CD4-positive, alpha-beta T cell (primary cell): Measurements from ENCODE around the gene TANC2. TPM values are rescaled to one million over a fixed set of nuclear protein-coding genes. Genes with fewer than 3 reads are reported as not detected.

ENCODE experiments used
- ATAC-seq: fragments of 200-7000 bp; cut with Tn5 transposase; one replicate; pipeline ENCODE4 v1.10.0; 2022; ENCODE audit warnings: mild to moderate bottlenecking; ENCODE audit not compliant: poor library complexity
- CTCF ChIA-PET: fragments of 350-600 bp; sonication (Branson Sonifier 250); formaldehyde crosslinking; loops from one replicate; lab custom pipeline; 2021; ENCODE audit warnings: antibody characterized with exemption, inconsistent platforms; lab: Charles Lee
- POLR2A ChIA-PET: fragments of 350-600 bp; sonication (Branson Sonifier 250); formaldehyde crosslinking; loops from one replicate; lab custom pipeline; 2021; ENCODE audit warnings: antibody characterized with exemption, inconsistent platforms; lab: Charles Lee
- DNase-seq, 14 experiments: peaks; one replicate each; pipeline ENCODE4 v3.0.0-alpha.2; 2013 to 2020; ENCODE audit warnings: mixed read lengths in 2 of 14
- H3K27ac ChIP-seq, 2 donors: one replicate each; pipeline versions ENCODE4 v1.5.1 to v1.7.0; 2013; ENCODE audit warnings: low read length in 2 of 2, low read depth in 1 of 2, mild to moderate bottlenecking in 1 of 2
- H3K27me3 ChIP-seq, 2 experiments: 1 replicate in 1 of 2; 2 replicates in 1 of 2; pipeline versions ENCODE4 v1.6.1 to v1.7.0; 2013; ENCODE audit warnings: low read length in 2 of 2, control low read depth in 1 of 2, mild to moderate bottlenecking in 1 of 2, moderate library complexity in 1 of 2; ENCODE audit not compliant: insufficient read depth in 2 of 2, control insufficient read depth in 1 of 2
- H3K36me3 ChIP-seq: one replicate; pipeline ENCODE4 v1.6.1; 2013; ENCODE audit warnings: low read length, control low read depth; ENCODE audit not compliant: insufficient read depth
- H3K4me1 ChIP-seq: one replicate; pipeline ENCODE4 v1.6.1; 2013; ENCODE audit warnings: low read length, control low read depth; ENCODE audit not compliant: insufficient read depth
- H3K4me3 ChIP-seq: one replicate; pipeline ENCODE4 v1.5.1; 2013; ENCODE audit warnings: mild to moderate bottlenecking, low read length, moderate library complexity
- H3K9me3 ChIP-seq, 2 experiments: 1 replicate in 1 of 2; 2 replicates in 1 of 2; pipeline versions ENCODE4 v1.6.1 to v1.7.0; 2013; ENCODE audit warnings: low read length in 2 of 2, mild to moderate bottlenecking in 2 of 2, control low read depth in 1 of 2, moderate library complexity in 1 of 2; ENCODE audit not compliant: control insufficient read depth in 1 of 2, insufficient read depth in 1 of 2
- H3K27ac Mint-ChIP-seq: one replicate; pipeline ENCODE4 v1.8.0; 2020; ENCODE audit warnings: mixed read lengths
- H3K27me3 Mint-ChIP-seq: one replicate; pipeline ENCODE4 v1.8.0; 2021; ENCODE audit warnings: mixed read lengths
- H3K36me3 Mint-ChIP-seq: one replicate; pipeline ENCODE4 v1.8.0; 2021; ENCODE audit warnings: low read depth, mixed read lengths
- H3K4me1 Mint-ChIP-seq: one replicate; pipeline ENCODE4 v1.8.0; 2021; ENCODE audit warnings: low read depth, mixed read lengths
- H3K4me3 Mint-ChIP-seq: one replicate; pipeline ENCODE4 v1.8.0; 2020; ENCODE audit warnings: mild to moderate bottlenecking, mixed read lengths
- H3K9me3 Mint-ChIP-seq: one replicate; pipeline ENCODE4 v1.8.0; 2020; ENCODE audit warnings: mixed read lengths
- CTCF ChIP-seq: fragments of 200-600 bp; IDR thresholded peaks from one replicate; pipeline ENCODE4 v1.8.0; 2022; ENCODE audit warnings: antibody characterized with exemption, mild to moderate bottlenecking
- intact Hi-C, 2 experiments: fragments of 100-400 bp; cut with DNase I in 1 of 2; cut with micrococcal nuclease in 1 of 2; formaldehyde crosslinking; loops; one replicate each; pipeline versions ENCODE4 v1.15.1 to v1.9.0; 2023 to 2025; cut with DNase I, micrococcal nuclease
- total RNA-seq, 174 experiments: library from RNA in 2 of 174; stranded (reverse) in 2 of 174; gene quantifications; one replicate each; pipeline ENCODE4 v1.2.3 and lab custom pipeline; 2021 to 2026

Gene TANC2
- total RNA-seq, 2 experiments from 2014 or later, result 29.1 to 33.7 TPM

GRCh38 chr17:62925267-62925836 is 40.7 kb upstream of the TANC2 start:
- intact Hi-C loops, result no loop called here
- ATAC-seq, result no peak
- H3K4me3 ChIP-seq, result no peak overlapping the region
- H3K9me3 ChIP-seq, result no peaks in the 10 kb centered on the region
- no peak overlapping the region for H3K4me3 Mint-ChIP-seq
- no peaks in the 10 kb centered on the region for H3K9me3 Mint-ChIP-seq
- H3K4me1 ChIP-seq, result no peaks in the 10 kb centered on the region
- no peak overlapping the region for H3K27ac Mint-ChIP-seq
- peaks cover 3 to 9% of the 10 kb centered on the region in 2 experiments for H3K27me3 ChIP-seq
- CTCF ChIA-PET, result no interaction called here
- no peaks in the 10 kb centered on the region for H3K4me1 Mint-ChIP-seq
- H3K36me3 ChIP-seq, result no peaks in the 10 kb centered on the region
- H3K36me3 Mint-ChIP-seq, result no peaks in the 10 kb centered on the region
- TF ChIP-seq CTCF, result no peak
- no peak overlapping the region for H3K27ac ChIP-seq
- POLR2A ChIA-PET, result no interaction called here
- peaks cover 8% of the 10 kb centered on the region for H3K27me3 Mint-ChIP-seq
- no peak for DNase-seq

DNA sequence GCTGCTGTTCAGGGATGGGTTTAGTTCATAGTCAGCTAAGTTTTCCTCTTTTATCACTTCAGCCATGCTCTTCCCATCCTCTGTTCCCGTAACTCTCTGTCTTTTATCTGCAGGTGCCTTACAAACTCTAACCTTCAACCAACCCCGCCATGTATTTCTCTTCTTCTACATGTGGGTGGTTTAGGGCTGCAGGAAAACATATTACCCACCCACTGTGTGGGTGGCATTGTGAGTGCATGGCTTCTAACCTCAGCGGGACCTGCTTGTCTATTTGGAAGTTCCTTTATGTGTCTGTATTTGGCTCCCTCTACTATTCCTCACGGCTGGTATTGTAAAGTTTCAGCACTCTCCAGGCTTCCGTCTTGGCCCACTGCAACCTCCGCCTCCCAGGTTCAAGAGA is 39.0 kb upstream of the TANC2 start:
- TF ChIP-seq CTCF, result no peak

GRCh38 chr17:62929320-62929719 is 36.7 kb upstream of the TANC2 start:
- DNase-seq, result no peak
- ChIA-PET CTCF (no interaction called here), POLR2A (no interaction called here)
- Mint-ChIP-seq H3K36me3 (no peaks in the 10 kb centered on the region), H3K27me3 (peaks cover 33% of the 10 kb centered on the region), H3K27ac (no peak overlapping the region), H3K9me3 (no peaks in the 10 kb centered on the region), H3K4me1 (no peaks in the 10 kb centered on the region), H3K4me3 (no peak overlapping the region)
- no peak overlapping the region for H3K4me3 ChIP-seq
- peaks cover 6 to 13% of the 10 kb centered on the region in 2 experiments for H3K27me3 ChIP-seq
- no peaks in the 10 kb centered on the region for H3K36me3 ChIP-seq
- intact Hi-C loops, result no loop called here
- TF ChIP-seq CTCF, result no peak
- H3K4me1 ChIP-seq, result no peaks in the 10 kb centered on the region
- no peak for ATAC-seq
- no peak overlapping the region for H3K27ac ChIP-seq
- H3K9me3 ChIP-seq, result no peaks in the 10 kb centered on the region

More for the DNA sequence above, 39.0 kb upstream of the TANC2 start:
- no peak for DNase-seq
- ATAC-seq, result no peak
- Mint-ChIP-seq H3K27me3 (peaks cover 12% of the 10 kb centered on the region), H3K4me3 (no peak overlapping the region), H3K36me3 (no peaks in the 10 kb centered on the region), H3K9me3 (no peaks in the 10 kb centered on the region), H3K27ac (no peak overlapping the region), H3K4me1 (no peaks in the 10 kb centered on the region)
- Histone ChIP-seq H3K4me3 (no peak overlapping the region), H3K27ac (no peak overlapping the region), H3K36me3 (no peaks in the 10 kb centered on the region), H3K9me3 (no peaks in the 10 kb centered on the region), H3K27me3 (peaks cover 3 to 9% of the 10 kb centered on the region in 2 experiments), H3K4me1 (no peaks in the 10 kb centered on the region)
- ChIA-PET POLR2A (no interaction called here), CTCF (no interaction called here)
- intact Hi-C loops, result no loop called here
